Hematopoietic multipotent progenitor cell treated with erythropoietin and hydrocortisone succinate and interleukin-3 and kit ligand, for 6 days (in vitro differentiated cells): ENCODE results near the gene ARID3B.

Experiments
- DNase-seq: peaks from one replicate; pipeline ENCODE4 v3.0.0-alpha.2; 2015

Gene ARID3B

GRCh38 chr15:74609938-74610301 lies 68.9 kb downstream of the ARID3B start:
- no peak for DNase-seq

DNA sequence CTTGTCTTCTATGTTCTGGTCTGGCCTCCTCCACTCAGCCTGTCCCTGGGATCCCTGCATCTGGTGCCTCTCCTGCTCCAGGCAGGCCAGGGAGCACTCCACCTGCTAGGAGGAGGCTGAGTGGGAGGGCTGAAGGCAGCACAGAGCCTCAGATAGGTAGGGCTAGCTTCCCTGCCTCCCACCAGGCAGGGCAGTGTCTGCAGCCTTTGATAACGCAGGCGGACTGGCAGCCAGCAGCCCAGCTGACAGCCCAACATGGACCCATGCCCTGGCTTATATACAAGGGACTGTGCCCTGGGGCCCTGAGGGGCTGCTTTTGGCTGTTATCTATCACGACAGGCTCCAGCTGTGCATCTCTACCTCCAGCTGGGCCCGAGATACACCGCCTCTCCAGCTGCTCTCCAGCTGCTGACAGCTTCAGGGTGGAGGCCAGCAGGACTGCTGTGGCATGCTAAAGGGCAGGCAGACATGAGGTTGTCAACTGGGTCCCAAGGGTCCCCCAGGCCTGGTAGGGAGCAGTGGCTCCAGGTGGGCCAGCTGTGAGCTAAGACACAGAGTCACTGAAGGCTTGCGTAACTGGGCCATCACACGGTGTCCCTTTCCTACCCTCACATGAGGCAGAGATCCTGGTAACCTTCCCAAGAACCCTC lies 69.4 kb downstream of the ARID3B start:
- peak; percentile 99 for DNase-seq

- no peak for DNase-seq
Observed at GRCh38 chr15:74611341-74611740, 70.3 kb downstream of the ARID3B start.

GRCh38 chr15:74611834-74612233 lies 70.8 kb downstream of the ARID3B start:
- DNase-seq: no peak

- no peak for DNase-seq
Observed at GRCh38 chr15:74612677-74613076, 71.7 kb downstream of the ARID3B start.

DNA sequence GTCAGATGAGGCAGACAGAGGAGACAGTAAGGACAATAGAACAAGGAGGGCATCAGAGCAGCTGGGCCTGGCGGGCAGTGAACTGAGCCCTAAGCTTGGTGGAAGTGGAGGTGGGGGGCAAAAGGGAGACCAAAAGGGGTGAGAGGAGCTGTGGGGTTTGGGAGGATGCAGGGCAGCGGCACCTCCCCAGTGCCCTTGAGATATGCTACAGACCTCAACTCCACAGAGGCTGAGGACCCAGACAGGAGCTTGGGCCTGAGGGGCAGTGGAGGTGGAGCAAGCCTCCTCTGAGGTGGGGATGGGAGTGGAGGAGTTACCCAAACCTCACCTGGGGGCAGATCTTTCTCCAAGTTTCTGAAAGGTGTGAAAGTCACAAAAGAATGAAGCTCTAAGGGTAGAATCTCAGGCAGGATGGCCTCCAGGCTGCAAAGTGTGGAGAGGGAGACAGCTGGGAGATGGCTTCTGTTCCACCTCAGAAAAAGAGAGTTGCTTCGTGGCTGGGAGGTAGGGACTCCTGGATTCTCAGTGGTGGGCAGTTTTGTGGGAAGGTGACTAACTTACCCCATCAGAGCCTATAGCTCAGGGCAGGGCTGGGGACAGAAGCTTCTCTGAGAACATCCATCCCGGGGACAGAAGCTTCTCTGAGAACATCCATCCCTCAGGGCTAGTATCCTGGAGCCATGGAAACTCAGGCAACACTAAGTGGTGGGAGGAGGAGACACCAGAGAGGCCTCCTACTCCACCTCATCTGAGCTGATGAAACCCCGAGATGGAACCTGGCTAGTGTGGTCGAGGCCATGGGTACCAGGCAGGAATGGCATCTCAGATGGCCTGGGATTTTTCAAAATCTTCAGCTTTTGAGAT lies 72.3 kb downstream of the ARID3B start:
- no peak for DNase-seq

- no peak for DNase-seq
Observed at GRCh38 chr15:74613953-74614743, 73.1 kb downstream of the ARID3B start.

GRCh38 chr15:74614744-74615507 lies 73.9 kb downstream of the ARID3B start:
- peak; percentile 86 for DNase-seq

GRCh38 chr15:74615508-74616365 lies 74.7 kb downstream of the ARID3B start, which contains the start of gene CLK3:
Gene CLK3, plus strand, starts transcription at chr15:74615836. Its CDS starts 3,361 bp downstream, at chr15:74619197.
- DNase-seq: peak; percentile 96

- DNase-seq: peak; percentile 96
Observed at GRCh38 chr15:74616366-74616939, 75.4 kb downstream of the ARID3B start.

GRCh38 chr15:74616996-74617395 lies 76.0 kb downstream of the ARID3B start:
- peak; percentile 51 for DNase-seq

GRCh38 chr15:74618841-74619596 lies 78.0 kb downstream of the ARID3B start:
- DNase-seq: no peak

DNA sequence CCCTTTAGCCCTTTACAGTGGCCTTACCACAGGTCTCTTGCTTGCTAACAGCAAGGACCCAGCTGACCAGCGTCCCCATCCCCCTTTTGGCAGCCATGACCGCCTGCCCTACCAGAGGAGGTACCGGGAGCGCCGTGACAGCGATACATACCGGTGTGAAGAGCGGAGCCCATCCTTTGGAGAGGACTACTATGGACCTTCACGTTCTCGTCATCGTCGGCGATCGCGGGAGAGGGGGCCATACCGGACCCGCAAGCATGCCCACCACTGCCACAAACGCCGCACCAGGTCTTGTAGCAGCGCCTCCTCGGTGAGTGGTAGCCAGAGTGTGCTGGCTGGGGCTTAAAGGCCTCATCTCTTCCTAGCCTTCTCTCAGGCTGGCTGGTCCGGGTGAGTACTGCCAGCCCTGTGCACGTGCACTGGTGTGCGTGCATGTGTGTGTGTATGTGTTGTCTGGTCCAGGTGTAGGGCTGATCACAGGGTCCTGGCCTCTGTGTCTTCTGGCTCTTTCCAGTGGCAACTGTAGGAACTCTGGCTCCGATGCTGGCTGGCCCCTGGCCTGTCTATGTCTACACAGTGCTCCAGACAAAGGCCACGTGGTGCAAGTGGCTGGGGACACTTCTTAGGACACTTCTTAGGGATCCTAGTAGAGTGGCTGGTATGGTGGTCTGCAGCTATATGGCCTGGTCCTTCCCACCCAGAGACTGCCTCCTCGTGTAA lies 79.1 kb downstream of the ARID3B start:
- no peak for DNase-seq

DNA sequence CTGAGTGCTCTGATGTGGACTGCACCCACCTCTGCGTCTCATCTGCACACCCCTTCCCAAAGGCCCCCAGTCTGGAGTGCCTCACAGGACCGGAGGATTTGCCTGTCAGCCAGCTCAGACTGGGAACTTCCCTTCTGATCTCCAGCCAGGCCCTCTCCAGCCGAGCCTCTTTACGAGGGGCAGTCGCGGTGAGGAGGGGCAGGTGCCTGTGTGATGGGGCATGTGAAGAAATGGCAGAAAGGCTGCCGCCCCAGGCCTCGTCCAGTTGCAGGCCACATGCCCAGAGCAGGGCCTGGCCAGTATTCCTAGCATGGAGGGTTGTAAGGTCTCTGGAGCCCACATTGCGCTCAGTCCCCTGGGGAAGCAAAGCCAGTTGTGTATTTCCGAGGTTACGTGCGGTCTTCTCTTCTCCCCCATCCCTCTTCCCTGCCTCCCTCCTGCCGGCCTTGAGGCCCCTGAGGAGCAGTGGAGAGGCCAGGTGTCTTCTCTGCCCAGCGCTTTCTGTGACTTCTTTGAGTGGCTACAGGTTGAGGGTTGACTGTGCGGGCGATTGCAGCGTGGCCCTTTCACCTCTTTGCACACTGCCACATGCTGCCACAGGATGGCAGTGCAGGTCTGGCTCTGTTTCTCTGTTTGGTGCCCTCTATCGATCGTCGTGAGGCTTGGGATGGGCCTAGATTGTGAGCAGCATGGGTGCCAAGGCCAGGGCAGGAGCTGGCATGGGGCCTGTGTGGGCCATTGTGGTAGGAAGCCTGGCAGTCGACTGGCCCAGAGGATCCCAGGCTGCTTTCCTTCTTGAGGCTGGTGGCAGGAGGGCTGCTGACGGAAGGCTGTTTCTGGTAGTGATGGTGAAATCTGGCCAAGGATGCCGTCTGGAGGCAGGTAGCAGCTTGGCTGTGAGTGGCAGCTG lies 79.9 kb downstream of the ARID3B start:
- peak; percentile 92 for DNase-seq

DNA sequence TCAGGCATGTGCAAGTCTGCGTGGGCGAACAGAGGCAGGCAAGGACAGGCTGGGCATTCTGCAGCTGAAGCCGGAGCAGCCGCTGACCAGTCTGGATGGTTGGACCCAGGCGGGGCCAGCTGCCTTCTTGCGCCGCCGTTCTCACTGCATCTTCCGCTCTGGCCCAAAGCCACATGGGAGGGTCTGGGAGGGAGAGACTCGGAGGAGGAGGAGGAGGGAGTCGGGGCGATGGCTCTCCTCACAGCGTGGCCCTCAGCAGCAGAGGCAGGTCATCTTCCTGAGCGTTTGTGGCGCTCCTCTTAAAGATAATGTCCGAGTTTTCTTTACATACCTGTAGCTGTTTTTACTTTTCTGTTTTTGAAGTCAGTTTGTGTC lies 80.5 kb downstream of the ARID3B start:
- no peak for DNase-seq

GRCh38 chr15:74621936-74622335 lies 80.9 kb downstream of the ARID3B start:
- no peak for DNase-seq

- no peak for DNase-seq
Observed at GRCh38 chr15:74622758-74623157, 81.7 kb downstream of the ARID3B start.

- DNase-seq: peak; percentile 39
Observed at GRCh38 chr15:74624020-74624602, 83.1 kb downstream of the ARID3B start.
